K562 (cell line): ENCODE data around the gene RALA. TPM values are rescaled to one million over a fixed set of nuclear protein-coding genes. Genes with fewer than 3 reads are reported as not detected.

Experiments
- KAT7 ChIP-seq: sonication (generic); formaldehyde crosslinking; IDR thresholded peaks from 2 replicates; pipeline ENCODE4 v1.8.0; 2022; ENCODE audit warnings: missing genetic modification reagents, mild to moderate bottlenecking, borderline replicate concordance
- ZNF644 ChIP-seq: fragments of 200-800 bp; sonication (Bioruptor generic); IDR thresholded peaks from 2 replicates; pipeline ENCODE4 v1.6.1; 2016; ENCODE audit warnings: low read depth, missing genetic modification characterization, missing compliant biosample characterization
- polyA plus RNA-seq, 8 experiments: library from polyadenylated mRNA; depleted of rRNA in 4 of 8; stranded (reverse) in 5 of 8; unstranded in 3 of 8; fragments of >200 nt; fragmentation: Nextera tagmentation in 2 of 8; fragmentation: Illumina TruSeq in 1 of 8; extraction: Ambion mirVana in 2 of 8; extraction: Trizol in 1 of 8; gene quantifications; 2 replicates each; pipeline versions ENCODE4 v1.2.1 to v1.2.3, GENCODE V29; 2011 to 2014; ENCODE audit warnings: inconsistent platforms in 1 of 8, missing spikeins in 1 of 8
- total RNA-seq, 7 experiments: library from RNA; depleted of rRNA in 6 of 7; stranded (reverse); fragments of >200 nt in 6 of 7; fragmentation: Illumina TruSeq in 2 of 7; extraction: Trizol in 2 of 7; gene quantifications; 2 replicates each; pipeline versions ENCODE4 v1.2.1 to v1.2.3, GENCODE V29; 2011 to 2021; ENCODE audit warnings: low replicate concordance in 1 of 7
- TF ChIP-seq, protein P1 (sequence below): fragments of 250-450 bp; sonication (Bioruptor Pico); IDR thresholded peaks from 2 replicates; pipeline ENCODE4 v1.4.0; 2020; ENCODE audit warnings: mild to moderate bottlenecking, moderate library complexity, borderline replicate concordance
- TF ChIP-seq, protein P2 (sequence below): sonication (generic); formaldehyde crosslinking; IDR thresholded peaks from 2 replicates; pipeline ENCODE4 v1.8.0; 2022; ENCODE audit warnings: missing genetic modification reagents, mild to moderate bottlenecking, borderline replicate concordance

Gene RALA
- total and polyA plus RNA-seq, 9 of the 15 experiments (the other 6 are each of a cell fraction or from before 2014, with no cell fraction given) = 7.2 to 28.0 (median 25.7) TPM

DNA sequence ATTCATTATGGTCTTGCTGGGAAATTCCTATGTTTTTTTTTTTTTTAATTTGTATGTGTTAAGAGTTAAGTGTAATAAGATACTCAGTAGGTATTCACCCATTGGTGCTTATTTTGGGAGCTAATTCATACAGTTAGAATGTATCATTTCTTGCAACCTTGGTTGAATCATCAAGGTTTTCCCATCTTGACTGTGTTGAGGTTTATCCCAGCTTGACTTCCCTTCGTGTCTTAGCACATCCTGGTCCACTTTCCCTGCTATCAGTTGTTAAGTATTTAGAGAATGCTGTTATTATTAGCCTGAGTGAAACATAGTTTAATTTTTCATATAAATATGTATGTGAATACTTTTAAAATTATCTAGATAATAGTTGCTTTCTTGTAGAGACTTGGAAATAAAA, 20.8 kb downstream of the RALA start (continued):
- TF ChIP-seq, protein P1, sequence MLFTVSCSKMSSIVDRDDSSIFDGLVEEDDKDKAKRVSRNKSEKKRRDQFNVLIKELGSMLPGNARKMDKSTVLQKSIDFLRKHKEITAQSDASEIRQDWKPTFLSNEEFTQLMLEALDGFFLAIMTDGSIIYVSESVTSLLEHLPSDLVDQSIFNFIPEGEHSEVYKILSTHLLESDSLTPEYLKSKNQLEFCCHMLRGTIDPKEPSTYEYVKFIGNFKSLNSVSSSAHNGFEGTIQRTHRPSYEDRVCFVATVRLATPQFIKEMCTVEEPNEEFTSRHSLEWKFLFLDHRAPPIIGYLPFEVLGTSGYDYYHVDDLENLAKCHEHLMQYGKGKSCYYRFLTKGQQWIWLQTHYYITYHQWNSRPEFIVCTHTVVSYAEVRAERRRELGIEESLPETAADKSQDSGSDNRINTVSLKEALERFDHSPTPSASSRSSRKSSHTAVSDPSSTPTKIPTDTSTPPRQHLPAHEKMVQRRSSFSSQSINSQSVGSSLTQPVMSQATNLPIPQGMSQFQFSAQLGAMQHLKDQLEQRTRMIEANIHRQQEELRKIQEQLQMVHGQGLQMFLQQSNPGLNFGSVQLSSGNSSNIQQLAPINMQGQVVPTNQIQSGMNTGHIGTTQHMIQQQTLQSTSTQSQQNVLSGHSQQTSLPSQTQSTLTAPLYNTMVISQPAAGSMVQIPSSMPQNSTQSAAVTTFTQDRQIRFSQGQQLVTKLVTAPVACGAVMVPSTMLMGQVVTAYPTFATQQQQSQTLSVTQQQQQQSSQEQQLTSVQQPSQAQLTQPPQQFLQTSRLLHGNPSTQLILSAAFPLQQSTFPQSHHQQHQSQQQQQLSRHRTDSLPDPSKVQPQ (CRISPR knock-in tag) = no peak
- TF ChIP-seq KAT7 (CRISPR knock-in tag) = no peak
- TF ChIP-seq ZNF644 = no peak
- TF ChIP-seq, protein P2, sequence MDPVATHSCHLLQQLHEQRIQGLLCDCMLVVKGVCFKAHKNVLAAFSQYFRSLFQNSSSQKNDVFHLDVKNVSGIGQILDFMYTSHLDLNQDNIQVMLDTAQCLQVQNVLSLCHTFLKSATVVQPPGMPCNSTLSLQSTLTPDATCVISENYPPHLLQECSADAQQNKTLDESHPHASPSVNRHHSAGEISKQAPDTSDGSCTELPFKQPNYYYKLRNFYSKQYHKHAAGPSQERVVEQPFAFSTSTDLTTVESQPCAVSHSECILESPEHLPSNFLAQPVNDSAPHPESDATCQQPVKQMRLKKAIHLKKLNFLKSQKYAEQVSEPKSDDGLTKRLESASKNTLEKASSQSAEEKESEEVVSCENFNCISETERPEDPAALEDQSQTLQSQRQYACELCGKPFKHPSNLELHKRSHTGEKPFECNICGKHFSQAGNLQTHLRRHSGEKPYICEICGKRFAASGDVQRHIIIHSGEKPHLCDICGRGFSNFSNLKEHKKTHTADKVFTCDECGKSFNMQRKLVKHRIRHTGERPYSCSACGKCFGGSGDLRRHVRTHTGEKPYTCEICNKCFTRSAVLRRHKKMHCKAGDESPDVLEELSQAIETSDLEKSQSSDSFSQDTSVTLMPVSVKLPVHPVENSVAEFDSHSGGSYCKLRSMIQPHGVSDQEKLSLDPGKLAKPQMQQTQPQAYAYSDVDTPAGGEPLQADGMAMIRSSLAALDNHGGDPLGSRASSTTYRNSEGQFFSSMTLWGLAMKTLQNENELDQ = no peak
- TF ChIP-seq, all 486 proteins: peak for 0
